ENCODE results near the gene AAK1. TPM values are rescaled to one million over a fixed set of nuclear protein-coding genes. Genes with fewer than 3 reads are reported as not detected.

AAK1 gene
- total and polyA plus RNA-seq, 7 donors: 5.4 to 35.7 (median 20.7) TPM

DNA sequence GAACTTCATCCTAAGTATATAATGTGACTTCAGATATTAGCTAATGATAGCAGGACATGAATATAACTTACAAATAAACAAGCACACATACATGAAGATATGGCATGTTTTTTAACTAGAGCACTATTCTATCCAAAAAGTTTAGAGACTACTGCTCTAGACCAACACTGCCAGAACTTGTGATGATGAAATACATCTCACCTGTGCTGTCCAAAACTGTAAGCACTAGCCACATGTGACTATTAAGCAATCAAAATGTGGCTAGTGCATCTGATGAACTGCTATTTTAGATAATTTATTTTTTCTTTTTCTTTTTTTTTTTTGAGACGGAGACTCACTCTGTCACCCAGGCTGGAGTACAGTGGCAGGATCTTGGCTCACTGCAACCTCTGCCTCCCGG lies 7.1 kb downstream of the AAK1 start:
- no peaks in the 10 kb centered on the region for H3K9me3 ChIP-seq
- H3K27ac ChIP-seq: no peak overlapping the region
- WGBS, 2 donors: 91 to 96% methylated on average over 2 of the region's 2 CpGs
- no peaks in the 10 kb centered on the region for H3K27me3 ChIP-seq
- H3K36me3 ChIP-seq: no peaks in the 10 kb centered on the region
- H3K4me1 ChIP-seq: peaks cover 0 to 35% (median 24%) of the 10 kb centered on the region in 4 donors
- intact Hi-C loops (cut with DNase I): no loop called here
- H3K4me3 ChIP-seq: no peak overlapping the region
- TF ChIP-seq POLR2A (IDR thresholded peaks at IDR 0.05) (no peak), POLR2AphosphoS5 (IDR thresholded peaks at IDR 0.05) (no peak), EP300 (IDR thresholded peaks at IDR 0.05) (no peak)
- TF ChIP-seq, protein P1, sequence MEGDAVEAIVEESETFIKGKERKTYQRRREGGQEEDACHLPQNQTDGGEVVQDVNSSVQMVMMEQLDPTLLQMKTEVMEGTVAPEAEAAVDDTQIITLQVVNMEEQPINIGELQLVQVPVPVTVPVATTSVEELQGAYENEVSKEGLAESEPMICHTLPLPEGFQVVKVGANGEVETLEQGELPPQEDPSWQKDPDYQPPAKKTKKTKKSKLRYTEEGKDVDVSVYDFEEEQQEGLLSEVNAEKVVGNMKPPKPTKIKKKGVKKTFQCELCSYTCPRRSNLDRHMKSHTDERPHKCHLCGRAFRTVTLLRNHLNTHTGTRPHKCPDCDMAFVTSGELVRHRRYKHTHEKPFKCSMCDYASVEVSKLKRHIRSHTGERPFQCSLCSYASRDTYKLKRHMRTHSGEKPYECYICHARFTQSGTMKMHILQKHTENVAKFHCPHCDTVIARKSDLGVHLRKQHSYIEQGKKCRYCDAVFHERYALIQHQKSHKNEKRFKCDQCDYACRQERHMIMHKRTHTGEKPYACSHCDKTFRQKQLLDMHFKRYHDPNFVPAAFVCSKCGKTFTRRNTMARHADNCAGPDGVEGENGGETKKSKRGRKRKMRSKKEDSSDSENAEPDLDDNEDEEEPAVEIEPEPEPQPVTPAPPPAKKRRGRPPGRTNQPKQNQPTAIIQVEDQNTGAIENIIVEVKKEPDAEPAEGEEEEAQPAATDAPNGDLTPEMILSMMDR (IDR thresholded peaks at IDR 0.05): no peak
- no peak for DNase-seq

DNA sequence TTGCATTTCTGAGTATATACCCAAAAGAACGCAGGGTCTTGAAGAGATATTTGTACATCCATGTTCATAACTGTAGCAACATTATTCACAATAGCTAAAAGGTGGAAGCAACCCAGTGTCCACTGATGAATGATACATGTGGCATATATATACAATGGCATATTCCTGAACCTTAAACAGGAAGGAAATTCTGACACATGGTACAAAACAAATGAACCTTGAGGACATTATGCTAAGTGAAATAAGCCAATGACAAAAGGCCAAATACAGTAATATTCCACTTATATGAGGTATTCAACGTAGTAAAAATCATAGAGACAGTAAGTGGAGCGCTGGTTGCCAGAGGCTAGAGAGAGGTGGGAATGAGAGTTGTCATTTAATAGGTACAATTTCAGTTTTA lies 8.1 kb downstream of the AAK1 start:
- no peaks in the 10 kb centered on the region for H3K36me3 ChIP-seq
- DNase-seq: no peak
- 60 to 92% methylated on average over 3 of the region's 3 CpGs for WGBS, 2 donors
- H3K27me3 ChIP-seq: no peaks in the 10 kb centered on the region
- no peak overlapping the region for H3K27ac ChIP-seq
- no peaks in the 10 kb centered on the region for H3K9me3 ChIP-seq
- intact Hi-C loops (cut with DNase I): no loop called here
- peaks cover 0 to 25% (median 15%) of the 10 kb centered on the region in 4 donors for H3K4me1 ChIP-seq
- no peak overlapping the region for H3K4me3 ChIP-seq
- TF ChIP-seq POLR2AphosphoS5 (IDR thresholded peaks at IDR 0.05): no peak
- no peak for TF ChIP-seq POLR2A (IDR thresholded peaks at IDR 0.05)
- no peak for TF ChIP-seq EP300 (IDR thresholded peaks at IDR 0.05)
- TF ChIP-seq, protein P1 (IDR thresholded peaks at IDR 0.05): no peak

DNA sequence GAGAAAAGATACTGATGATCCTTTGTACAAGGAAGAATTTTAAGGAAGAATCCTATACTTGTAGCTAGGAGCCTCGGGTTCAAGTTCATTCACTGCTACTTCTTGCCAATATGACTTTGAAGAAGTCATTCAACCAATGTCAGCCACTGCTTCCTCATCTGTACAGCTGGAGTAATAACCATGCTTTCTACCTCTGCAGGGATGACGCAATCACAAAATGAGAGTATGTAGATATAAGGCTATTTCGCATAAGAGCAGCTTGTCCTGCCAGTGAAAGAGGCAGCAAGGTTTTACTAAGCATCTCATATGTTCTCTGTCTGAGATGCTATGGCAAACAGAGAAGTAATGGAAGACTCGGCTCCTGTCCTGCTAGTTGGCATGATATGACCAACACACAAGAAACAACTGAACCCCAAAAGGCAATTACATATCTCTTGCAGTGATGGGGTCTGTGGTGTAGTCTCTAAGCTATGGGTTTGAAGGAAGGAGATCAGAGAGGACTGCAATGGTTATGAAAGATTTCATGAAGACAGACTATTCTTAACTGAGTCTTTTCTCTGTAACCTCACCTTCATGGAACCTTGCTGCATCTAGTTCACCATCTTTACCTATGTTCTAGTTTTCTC lies 9.2 kb downstream of the AAK1 start:
- Histone ChIP-seq H3K4me3 (no peak overlapping the region), H3K27ac (no peak overlapping the region), H3K27me3 (no peaks in the 10 kb centered on the region), H3K9me3 (no peaks in the 10 kb centered on the region), H3K36me3 (no peaks in the 10 kb centered on the region), H3K4me1 (peaks cover 0 to 15% (median 3%) of the 10 kb centered on the region in 4 donors)
- intact Hi-C loops (cut with DNase I): no loop called here
- WGBS, 2 donors: 77 to 95% methylated on average over 4 of the region's 4 CpGs
- TF ChIP-seq, protein P1 (IDR thresholded peaks at IDR 0.05): no peak
- TF ChIP-seq POLR2A (IDR thresholded peaks at IDR 0.05) (no peak), EP300 (IDR thresholded peaks at IDR 0.05) (no peak), POLR2AphosphoS5 (IDR thresholded peaks at IDR 0.05) (no peak)
- no peak for DNase-seq

DNA sequence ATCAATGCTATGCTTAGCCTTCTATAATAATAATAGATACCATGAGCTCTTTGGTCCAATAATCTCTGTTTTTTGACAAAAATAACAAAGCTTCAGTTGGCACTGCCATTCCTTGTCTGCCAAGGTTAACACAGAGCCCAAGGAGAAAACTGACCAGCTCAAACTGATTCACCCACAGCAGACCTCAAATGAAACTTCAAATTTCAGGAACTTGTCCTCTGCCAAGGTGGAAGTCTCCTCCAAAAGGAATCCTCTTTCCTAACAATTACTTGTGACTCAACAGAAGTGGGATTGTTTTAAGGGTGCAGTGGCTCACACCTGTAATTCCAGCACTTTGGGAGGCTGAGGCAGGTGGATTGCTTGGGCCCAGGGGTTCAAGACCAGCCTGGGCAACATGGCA lies 12.1 kb downstream of the AAK1 start:
- intact Hi-C loops (cut with DNase I): no loop called here
- H3K9me3 ChIP-seq: no peaks in the 10 kb centered on the region

DNA sequence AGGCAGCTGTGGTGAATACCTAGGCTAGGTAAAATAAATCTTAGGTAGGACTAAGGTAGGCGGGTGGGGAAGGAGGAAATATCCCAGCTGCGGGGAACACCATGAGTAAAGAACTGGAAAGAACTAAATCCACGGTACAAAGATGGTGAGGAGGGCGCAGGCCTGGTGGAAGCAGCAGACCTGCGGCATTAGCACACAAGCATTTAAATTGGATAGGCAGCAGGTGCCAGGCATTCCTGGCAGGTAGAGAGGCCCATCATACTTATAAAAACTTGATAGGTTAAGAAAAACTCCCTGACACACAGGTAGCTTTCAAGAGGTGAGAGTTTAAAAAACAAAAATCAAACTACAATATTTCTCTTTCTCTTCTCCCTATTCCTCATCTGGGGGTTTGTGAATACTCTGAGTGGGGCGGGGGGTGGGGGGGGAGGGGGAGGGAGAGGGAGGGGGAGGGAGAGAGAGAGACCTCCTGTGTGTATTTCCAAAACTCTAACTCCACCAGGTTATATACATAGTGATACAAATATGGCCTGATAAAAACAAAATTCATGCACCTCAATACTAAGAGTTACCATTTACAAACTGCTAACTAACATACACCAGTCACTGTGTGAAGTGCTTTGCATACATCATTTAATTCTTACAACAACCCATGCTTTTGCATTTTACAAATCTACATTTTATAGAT lies 13.5 kb downstream of the AAK1 start:
- Histone ChIP-seq H3K36me3 (no peaks in the 10 kb centered on the region), H3K4me1 (peaks cover 0 to 10% (median 3%) of the 10 kb centered on the region in 4 donors), H3K27ac (no peak overlapping the region), H3K27me3 (no peaks in the 10 kb centered on the region), H3K9me3 (no peaks in the 10 kb centered on the region), H3K4me3 (no peak overlapping the region)
- TF ChIP-seq, protein P1 (IDR thresholded peaks at IDR 0.05): no peak
- TF ChIP-seq EP300 (IDR thresholded peaks at IDR 0.05): no peak
- no peak for TF ChIP-seq POLR2AphosphoS5 (IDR thresholded peaks at IDR 0.05)
- no peak for TF ChIP-seq POLR2A (IDR thresholded peaks at IDR 0.05)
- WGBS, 2 donors: 77 to 85% methylated on average over 6 of the region's 6 CpGs
- intact Hi-C loops (cut with DNase I): no loop called here
- no peak for DNase-seq

More for the DNA sequence above, 12.1 kb downstream of the AAK1 start:
- no peak for TF ChIP-seq POLR2AphosphoS5 (IDR thresholded peaks at IDR 0.05)
- TF ChIP-seq EP300 (IDR thresholded peaks at IDR 0.05): no peak
- H3K27me3 ChIP-seq: no peaks in the 10 kb centered on the region
- DNase-seq: no peak
- no peak overlapping the region for H3K4me3 ChIP-seq
- H3K27ac ChIP-seq: no peak overlapping the region
- no peaks in the 10 kb centered on the region for H3K36me3 ChIP-seq
- peaks cover 0 to 7% (median 0%) of the 10 kb centered on the region in 4 donors for H3K4me1 ChIP-seq
